Suppressor macrophage treated with lipopolysaccharide for 1 hour (primary cell): ENCODE results near the gene SH3D21.

Experiments
- DNase-seq, 3 donors: peaks; one replicate each; pipeline ENCODE4 v3.0.0-alpha.2; 2020 to 2022

The SH3D21 gene

GRCh38 chr1:36330940-36331339 is 24.8 kb downstream of the SH3D21 start:
- DNase-seq, result no peak

- DNase-seq, result no peak
Observed at GRCh38 chr1:36337830-36338229, 31.7 kb downstream of the SH3D21 start.

GRCh38 chr1:36339215-36339614 is 33.0 kb downstream of the SH3D21 start:
- no peak for DNase-seq

- no peak for DNase-seq
Observed at GRCh38 chr1:36339615-36340014, 33.4 kb downstream of the SH3D21 start.

- no peak for DNase-seq
Observed at GRCh38 chr1:36341626-36342320, 35.6 kb downstream of the SH3D21 start.

- peak; percentile 63 to 77 (median 71) for DNase-seq
Observed at GRCh38 chr1:36342426-36343185, 36.4 kb downstream of the SH3D21 start.

- DNase-seq, result no peak
Observed at GRCh38 chr1:36343651-36344394, 37.7 kb downstream of the SH3D21 start.

- no peak for DNase-seq
Observed at GRCh38 chr1:36344395-36344680, 38.2 kb downstream of the SH3D21 start.

- DNase-seq, result no peak
Observed at GRCh38 chr1:36345353-36345752, 39.2 kb downstream of the SH3D21 start.

- DNase-seq, result no peak
Observed at GRCh38 chr1:36346741-36347370, 40.7 kb downstream of the SH3D21 start.

GRCh38 chr1:36349241-36349671 is 43.1 kb downstream of the SH3D21 start:
- peak; percentile 34 to 42 (median 40) for DNase-seq

GRCh38 chr1:36349839-36350238 is 43.7 kb downstream of the SH3D21 start:
- no peak for DNase-seq

GRCh38 chr1:36350659-36351226 is 44.6 kb downstream of the SH3D21 start:
- DNase-seq, result peak; percentile 67 to 78 (median 70)

- DNase-seq, result peak; percentile 73 to 84 (median 76)
Observed at GRCh38 chr1:36351227-36351977, 45.2 kb downstream of the SH3D21 start.

- no peak for DNase-seq
Observed at GRCh38 chr1:36352125-36352909, 46.1 kb downstream of the SH3D21 start.

- DNase-seq, result no peak
Observed at GRCh38 chr1:36352910-36353878, 47.0 kb downstream of the SH3D21 start.

GRCh38 chr1:36354486-36354885 is 48.3 kb downstream of the SH3D21 start:
- DNase-seq, result no peak

GRCh38 chr1:36355811-36356210 is 49.6 kb downstream of the SH3D21 start:
- no peak for DNase-seq

- DNase-seq, result no peak
Observed at GRCh38 chr1:36358514-36359084, 52.4 kb downstream of the SH3D21 start.

- no peak for DNase-seq
Observed at GRCh38 chr1:36359383-36359782, 53.2 kb downstream of the SH3D21 start.
